AML-193 (cell line): ENCODE results near the gene OSBPL1A.
"Not testable (repeated sequence)": the region's sequence is repeated elsewhere in the genome, so short reads cannot be mapped to it uniquely, and the experiment has no call there.

Source experiments
- DNase-seq, 2 experiments: peaks; one replicate each; lab custom pipeline; 2025; lab: John Stamatoyannopoulos, UW

OSBPL1A gene

DNA sequence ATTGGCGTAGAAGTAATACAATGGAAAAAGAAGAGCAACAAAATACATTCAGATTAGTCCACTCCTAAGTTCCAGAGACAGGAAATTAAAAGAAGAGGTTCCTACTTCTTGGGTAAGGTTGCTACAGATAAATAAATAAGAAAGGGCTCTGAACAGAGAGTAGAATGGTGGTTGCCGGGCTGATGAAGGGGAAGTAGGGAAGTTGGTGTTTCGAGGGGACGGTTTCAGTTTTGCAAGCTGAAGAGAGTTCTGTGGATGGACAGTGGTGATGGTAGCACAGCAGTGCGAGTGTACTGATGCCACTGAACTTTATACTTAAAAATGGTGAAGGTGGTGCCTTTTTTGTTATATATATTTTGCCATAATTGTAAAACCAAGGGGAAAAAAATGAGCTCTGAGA is 210.6 kb downstream of the OSBPL1A start:
- DNase-seq, result no peak

DNA sequence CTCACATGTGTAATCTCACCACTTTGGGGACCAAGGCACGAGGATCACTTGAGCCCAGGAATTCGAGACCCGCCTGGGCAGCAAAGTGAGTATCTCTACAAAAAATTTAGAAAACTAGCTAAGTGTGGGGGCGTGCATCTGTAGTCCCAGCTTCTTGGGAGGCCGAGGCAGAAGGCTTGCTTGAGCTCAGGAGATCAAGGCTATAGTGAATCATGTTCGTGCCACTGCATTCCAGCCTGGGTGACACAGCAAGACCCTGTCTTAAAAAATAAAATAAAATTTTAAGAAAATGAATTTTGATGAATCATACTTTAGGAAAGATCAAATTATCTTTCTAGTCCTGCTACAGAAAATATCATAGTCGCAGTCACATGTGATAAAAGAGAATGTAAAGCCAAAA is 211.8 kb downstream of the OSBPL1A start:
- DNase-seq, result no peak

DNA sequence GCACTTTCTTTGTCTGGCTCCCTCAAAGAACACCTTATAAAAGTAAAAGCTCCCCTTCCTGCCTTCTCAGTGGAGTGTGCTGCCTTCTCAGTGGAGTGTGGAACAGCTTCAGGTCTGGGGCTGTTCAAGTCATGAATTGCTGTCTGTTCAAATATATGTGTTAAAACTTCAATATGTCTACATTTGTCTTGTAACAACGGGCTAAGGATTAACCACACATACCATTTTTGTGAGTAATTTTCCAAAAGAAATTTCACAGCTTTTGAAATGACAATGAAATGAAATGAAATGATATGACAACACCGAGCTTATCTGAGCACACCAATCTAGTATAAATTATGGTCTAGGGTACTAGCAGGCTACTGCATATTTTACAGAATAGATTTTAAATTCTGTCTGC is 215.8 kb downstream of the OSBPL1A start:
- no peak for DNase-seq

- DNase-seq, result no peak
Observed at GRCh38 chr18:24180048-24180447, 217.6 kb downstream of the OSBPL1A start.

GRCh38 chr18:24177499-24178133 is 220.0 kb downstream of the OSBPL1A start:
- DNase-seq, result no peak

- peak; percentile 9 to 35 for DNase-seq
Observed at GRCh38 chr18:24176727-24177416, 220.8 kb downstream of the OSBPL1A start.

- DNase-seq, result no peak
Observed at GRCh38 chr18:24173997-24174396, 223.6 kb downstream of the OSBPL1A start.

GRCh38 chr18:24170360-24170759 is 227.3 kb downstream of the OSBPL1A start:
- no peak for DNase-seq

- no peak for DNase-seq
Observed at GRCh38 chr18:24168496-24168895, 229.1 kb downstream of the OSBPL1A start.

DNA sequence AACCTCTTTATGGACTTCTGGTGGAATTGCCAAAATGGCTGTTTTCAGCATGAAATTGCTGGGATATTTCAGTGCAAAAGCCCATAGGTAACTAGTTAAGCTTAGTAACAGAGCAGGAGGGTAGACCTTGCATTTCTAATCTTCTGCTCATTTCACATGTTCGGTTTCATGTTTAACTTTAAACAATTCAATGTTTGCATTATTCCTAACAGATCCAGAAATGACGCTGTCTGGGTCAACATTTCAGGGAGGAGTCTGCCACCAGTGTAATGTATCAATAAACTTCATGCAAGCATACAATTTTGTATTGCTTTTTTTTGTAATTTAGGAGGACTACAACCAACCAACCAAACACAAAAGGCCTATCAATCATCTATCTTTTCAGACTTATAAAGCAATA is 236.3 kb downstream of the OSBPL1A start:
- DNase-seq, result no peak

- no peak for DNase-seq
Observed at GRCh38 chr18:24160086-24160485, 237.5 kb downstream of the OSBPL1A start.

- no peak for DNase-seq
Observed at GRCh38 chr18:24157855-24158254, 239.8 kb downstream of the OSBPL1A start.

DNA sequence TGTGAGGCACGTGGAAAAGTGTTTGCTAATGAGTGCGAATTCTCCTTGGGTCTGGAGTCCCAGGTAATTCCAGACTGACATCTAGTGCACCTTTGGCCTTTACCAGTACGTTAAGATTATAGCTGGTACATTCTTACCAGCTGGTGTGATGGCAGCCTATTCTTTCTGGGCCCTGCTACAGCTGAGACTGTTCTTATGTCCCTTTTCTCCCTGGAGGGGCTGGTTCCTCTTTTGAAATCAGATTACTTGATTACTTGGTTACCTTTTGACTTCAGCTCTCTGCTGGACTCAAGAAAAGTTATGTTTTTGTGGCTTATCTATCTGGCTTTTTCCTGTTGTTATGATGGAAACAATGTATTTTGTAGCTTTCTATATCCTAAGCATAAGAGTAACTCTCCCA is 244.2 kb downstream of the OSBPL1A start:
- DNase-seq, result no peak

DNA sequence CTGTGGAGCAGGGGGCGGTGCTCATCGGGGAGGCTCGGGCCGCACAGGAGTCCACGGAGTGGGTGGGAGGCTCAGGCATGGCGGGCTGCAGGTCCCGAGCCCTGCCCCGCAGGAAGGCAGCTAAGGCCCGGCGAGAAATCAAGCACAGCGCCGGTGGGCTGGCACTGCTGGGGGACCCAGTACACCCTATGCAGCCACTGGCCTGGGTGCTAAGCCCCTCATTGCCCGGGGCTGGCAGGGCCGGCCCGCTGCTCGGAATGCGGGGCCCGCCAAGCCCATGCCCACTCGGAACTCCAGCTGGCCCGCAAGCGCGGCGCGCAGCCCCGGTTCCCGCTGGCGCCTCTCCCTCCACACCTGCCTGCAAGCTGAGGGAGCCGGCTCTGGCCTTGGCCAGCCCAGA is 248.0 kb downstream of the OSBPL1A start:
- not testable (repeated sequence) for DNase-seq

DNA sequence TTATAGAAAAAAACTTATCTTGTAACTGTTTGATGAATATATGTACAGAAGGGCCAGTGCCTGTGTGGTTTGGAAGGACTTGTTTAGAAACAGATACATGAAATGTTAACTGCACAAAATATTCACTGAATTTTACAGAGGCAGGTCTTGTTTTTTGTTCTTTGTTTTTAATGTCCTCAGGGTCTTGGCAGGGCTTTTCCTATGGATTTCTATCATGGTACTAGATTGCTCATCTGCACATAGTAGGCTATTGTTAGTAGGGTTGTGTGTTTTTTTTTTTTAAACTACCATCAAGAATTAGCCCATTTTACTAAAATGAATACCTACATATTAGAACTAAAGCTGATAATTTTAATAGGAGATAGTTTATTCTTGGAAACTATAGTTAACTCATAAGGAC is 255.2 kb downstream of the OSBPL1A start:
- no peak for DNase-seq

GRCh38 chr18:24140697-24141096 is 256.9 kb downstream of the OSBPL1A start:
- no peak for DNase-seq

DNA sequence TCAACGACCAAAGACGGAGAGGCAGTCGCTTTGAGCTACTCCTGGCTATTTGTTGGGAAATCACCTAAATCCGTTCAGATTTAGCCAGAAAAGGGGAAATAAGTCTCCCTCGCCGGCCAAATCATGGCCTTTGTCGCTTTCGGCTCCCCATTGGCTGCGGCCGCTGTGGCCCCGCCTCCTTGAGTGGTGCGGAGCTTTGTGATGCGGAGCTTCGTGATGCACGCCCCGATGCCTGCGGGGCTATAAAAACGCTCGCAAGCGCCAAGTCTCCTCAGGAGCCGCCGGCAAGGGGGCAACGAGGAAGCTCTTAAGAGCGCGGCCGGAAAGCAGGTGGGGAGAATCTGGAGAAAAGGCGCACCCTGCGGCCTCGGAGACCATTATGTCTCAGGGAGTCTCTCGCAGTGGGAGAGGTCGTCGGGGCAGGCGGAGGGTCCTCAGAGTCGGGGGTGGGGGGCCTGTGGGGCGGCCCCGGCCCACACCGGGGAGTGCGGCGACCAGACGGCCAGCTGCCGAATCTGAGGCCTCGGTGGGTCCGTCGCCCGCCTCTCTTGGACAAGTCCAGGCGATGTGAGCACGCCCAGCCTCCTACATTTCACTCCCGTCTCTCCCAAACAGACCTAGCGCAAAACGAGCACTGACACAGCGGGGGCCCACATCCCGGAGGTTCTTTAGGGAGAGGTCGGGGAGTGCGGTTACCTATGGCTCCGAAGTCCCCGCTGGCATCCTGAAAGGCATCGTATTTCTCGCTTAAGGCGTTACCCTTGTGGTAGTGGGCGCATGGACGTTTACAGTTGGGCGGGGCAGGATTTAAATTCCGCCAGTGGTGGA is 258.6 kb downstream of the OSBPL1A start, which contains the start of gene CABYR:
CABYR (plus strand) TSS at position 274 of the 828 bp plus-strand sequence. CDS start 4,053 bp downstream, outside the sequence.
- DNase-seq, result no peak

DNA sequence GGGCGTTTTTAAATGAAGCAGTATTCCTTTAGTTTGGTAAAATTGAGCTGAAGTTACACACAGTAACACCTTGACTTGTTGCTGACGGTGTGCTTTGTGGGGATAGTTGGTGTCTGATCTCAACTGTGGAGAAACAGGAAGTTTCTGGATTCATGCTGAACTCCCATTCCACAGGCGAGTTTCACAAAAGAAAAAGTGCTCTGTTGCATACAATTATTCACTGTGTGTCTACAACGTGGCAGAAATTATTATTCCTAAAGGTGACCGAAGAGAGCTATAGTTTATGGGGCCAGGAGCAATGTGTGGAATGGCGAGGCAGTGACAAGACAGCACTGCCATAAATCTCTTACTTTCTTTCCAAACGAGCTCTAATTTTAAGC is 259.2 kb downstream of the OSBPL1A start:
- no peak for DNase-seq

GRCh38 chr18:24136967-24137373 is 260.7 kb downstream of the OSBPL1A start:
- no peak for DNase-seq

DNA sequence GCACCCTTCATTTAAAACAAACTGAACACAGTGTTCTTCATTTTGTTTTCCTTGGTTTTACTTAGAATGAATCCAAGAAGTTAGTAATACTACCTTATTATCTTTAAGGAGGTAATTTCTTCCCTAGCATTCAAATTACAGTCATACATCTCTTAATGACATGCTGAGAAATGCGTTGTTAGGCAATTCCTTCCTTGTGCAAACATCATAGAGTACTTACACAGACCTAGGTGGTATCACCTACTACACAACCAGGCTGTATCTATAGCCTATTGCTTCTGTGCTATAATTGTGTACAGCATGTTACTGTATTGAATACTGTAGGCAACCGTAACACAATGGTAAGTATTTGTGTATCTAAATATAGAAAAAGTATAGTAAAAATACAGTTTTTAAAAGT is 267.1 kb downstream of the OSBPL1A start:
- no peak for DNase-seq

DNA sequence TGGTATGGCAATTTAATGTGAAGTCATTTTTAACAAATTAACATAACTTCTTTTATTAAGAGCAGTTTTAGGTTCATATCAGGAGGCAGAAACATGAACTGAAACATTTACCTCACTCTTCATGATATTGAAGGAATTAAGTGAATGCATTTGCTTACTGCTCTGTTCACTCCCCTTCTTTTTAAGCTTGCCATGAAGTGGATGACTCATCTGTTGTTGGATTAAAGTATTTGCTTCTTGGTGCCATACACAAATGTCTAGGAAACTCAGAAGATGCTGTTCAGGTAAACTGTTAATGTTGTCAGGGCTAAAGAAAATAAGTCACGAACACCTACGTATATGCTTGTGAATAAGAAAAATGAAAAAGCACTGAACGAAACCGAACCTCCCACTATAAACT is 268.9 kb downstream of the OSBPL1A start:
- no peak for DNase-seq

- DNase-seq, result no peak
Observed at GRCh38 chr18:24127735-24128134, 269.9 kb downstream of the OSBPL1A start.
